Stimulated activated CD8-positive, alpha-beta memory T cell treated with anti-CD3 and anti-CD28 coated beads, Interleukin-7, amount 100 ng/mL, for 48 hours (primary cell): ENCODE measurements around the gene USP16.
"Not testable (repeated sequence)": the region's sequence is repeated elsewhere in the genome, so short reads cannot be mapped to it uniquely, and the experiment has no call there.

Source experiments
- DNase-seq, 2 donors: peaks; one replicate each; pipeline ENCODE4 v3.0.0-alpha.2; 2020; ENCODE audit warnings: low read depth in 1 of 2; ENCODE audit errors: extremely low read depth in 1 of 2

Gene USP16

GRCh38 chr21:29024474-29025327 is at the start of gene USP16:
Gene USP16 (plus strand): TSS chr21:29024668. CDS start chr21:29027914, 3,246 bp downstream.
- DNase-seq: peak; percentile 86 to 90

GRCh38 chr21:28975397-28975796 is 49.1 kb upstream of the USP16 start:
- DNase-seq: no peak

GRCh38 chr21:28979092-28979491 is 45.4 kb upstream of the USP16 start:
- no peak for DNase-seq

GRCh38 chr21:28982637-28983036 is 41.8 kb upstream of the USP16 start:
- DNase-seq: no peak

GRCh38 chr21:28986677-28987076 is 37.8 kb upstream of the USP16 start:
- no peak for DNase-seq

- peak in 1 of 2 donors; percentile 44 for DNase-seq
These were observed 36.3 kb upstream of the USP16 start for GRCh38 chr21:28988146-28988545.

- no peak for DNase-seq
These were observed 32.5 kb upstream of the USP16 start for GRCh38 chr21:28991861-28992525.

GRCh38 chr21:28992526-28993292 is 31.8 kb upstream of the USP16 start, which contains the start of gene LTN1:
Gene LTN1 (minus strand): TSS chr21:28992877. CDS start chr21:28992805, 72 bp downstream.
- peak; percentile 97 to 99 for DNase-seq

- no peak for DNase-seq
These were observed 31.2 kb upstream of the USP16 start for GRCh38 chr21:28993293-28993629.

GRCh38 chr21:29002442-29003144 is 21.9 kb upstream of the USP16 start:
- DNase-seq: peak; percentile 79 to 92

GRCh38 chr21:29005696-29006095 is 18.8 kb upstream of the USP16 start:
- DNase-seq: no peak

GRCh38 chr21:29007135-29007534 is 17.3 kb upstream of the USP16 start:
- no peak for DNase-seq

- DNase-seq: no peak
These were observed 16.7 kb upstream of the USP16 start for GRCh38 chr21:29007810-29008209.

GRCh38 chr21:29008367-29008766 is 16.1 kb upstream of the USP16 start:
- DNase-seq: no peak

- DNase-seq: not testable (repeated sequence)
These were observed 13.2 kb upstream of the USP16 start for GRCh38 chr21:29011236-29011635.

- DNase-seq: no peak
These were observed 6.7 kb upstream of the USP16 start for GRCh38 chr21:29017639-29018237.

GRCh38 chr21:29018540-29018939 is 5.9 kb upstream of the USP16 start:
- DNase-seq: no peak

GRCh38 chr21:29022166-29022565 is 2.3 kb upstream of the USP16 start:
- DNase-seq: no peak

GRCh38 chr21:29025328-29025713 is 853 bp downstream of the USP16 start:
- DNase-seq: no peak

GRCh38 chr21:29029524-29029923 is 5.1 kb downstream of the USP16 start:
- DNase-seq: no peak
